Panc1 (cell line): ENCODE results near the gene TOP2A. TPM values are rescaled to one million over a fixed set of nuclear protein-coding genes. Genes with fewer than 3 reads are reported as not detected.

Experiments used
- ATAC-seq: fragments of 200-7000 bp; cut with Tn5 transposase; 2 replicates; pipeline ENCODE4 v1.9.1; 2020; ENCODE audit warnings: mild to moderate bottlenecking, moderate library complexity
- BruUV-seq: library from RNA; stranded (reverse); fragments of 400-500 nt; replicated peaks from 2 replicates; lab custom pipeline; 2021; lab: Mats Ljungman, UMichigan
- CTCF ChIA-PET: fragments of 300-600 bp; sonication (Branson Sonifier 250); formaldehyde crosslinking; loops from one replicate; lab custom pipeline; 2022; ENCODE audit warnings: antibody characterized with exemption; lab: Charles Lee
- POLR2A ChIA-PET: fragments of 300-600 bp; sonication (Branson Sonifier 250); formaldehyde crosslinking; loops from one replicate; lab custom pipeline; 2022; ENCODE audit warnings: antibody characterized with exemption; lab: Charles Lee
- DNase-seq: peaks from one replicate; pipeline ENCODE4 v3.0.0-alpha.2; 2010; ENCODE audit warnings: low read depth, low spot score
- H3K27ac ChIP-seq: 2 replicates; pipeline ENCODE4 v1.5.1; 2011; ENCODE audit warnings: mild to moderate bottlenecking, low read length, inconsistent platforms
- H3K27me3 ChIP-seq: fragments of 200-500 bp; sonication (Bioruptor generic); 2 replicates; pipeline ENCODE4 v1.6.0; 2014; ENCODE audit warnings: low read length, inconsistent platforms; ENCODE audit not compliant: control insufficient read depth, insufficient read depth
- H3K36me3 ChIP-seq: fragments of 200-500 bp; sonication (Bioruptor generic); 2 replicates; pipeline ENCODE4 v1.5.1; 2014; ENCODE audit warnings: inconsistent platforms, mild to moderate bottlenecking, low read length, moderate library complexity; ENCODE audit not compliant: control insufficient read depth, insufficient read depth
- H3K4me1 ChIP-seq: 2 replicates; pipeline ENCODE4 v1.5.1; 2011; ENCODE audit warnings: inconsistent platforms, mild to moderate bottlenecking, low read length, moderate library complexity; ENCODE audit not compliant: control insufficient read depth, insufficient read depth
- H3K4me3 ChIP-seq, 2 experiments: 2 replicates each; pipeline ENCODE4 v1.5.1; 2011 to 2012; ENCODE audit warnings: low read depth in 2 of 2, low read length in 2 of 2, mild to moderate bottlenecking in 2 of 2, inconsistent platforms in 1 of 2, moderate library complexity in 1 of 2
- H3K9me3 ChIP-seq: fragments of 200-500 bp; sonication (Bioruptor generic); 2 replicates; pipeline ENCODE4 v1.5.1; 2014; ENCODE audit warnings: low read depth, mild to moderate bottlenecking, inconsistent platforms, low read length, moderate library complexity; ENCODE audit not compliant: control insufficient read depth, insufficient read depth
- POLR2AphosphoS5 ChIP-seq: IDR thresholded peaks from 2 replicates; pipeline ENCODE4 v1.6.1; 2012; ENCODE audit warnings: mild to moderate bottlenecking, low read depth, low read length, moderate library complexity
- SIN3A ChIP-seq: IDR thresholded peaks from 2 replicates; pipeline ENCODE4 v1.6.1; 2012; ENCODE audit warnings: low read depth, mild to moderate bottlenecking, low read length, moderate library complexity, borderline replicate concordance; ENCODE audit not compliant: insufficient read depth
- TCF7L2 ChIP-seq: IDR thresholded peaks from 2 replicates; pipeline ENCODE4 v1.6.1; 2011; ENCODE audit warnings: mild to moderate bottlenecking, low read depth, low read length, inconsistent platforms
- in situ Hi-C: cut with HindIII; loops from 2 replicates; pipeline ENCODE4 v1.10.0; 2016; ENCODE audit warnings: low sequenced_read_pairs, low pct_unique_long_range_greater_than_20kb
- intact Hi-C: fragments of 100-400 bp; cut with micrococcal nuclease; formaldehyde crosslinking; loops from one replicate; pipeline ENCODE4 v1.10.0; 2022; ENCODE audit not compliant: unreplicated experiment
- total RNA-seq: library from RNA; stranded (reverse); gene quantifications from one replicate; pipeline ENCODE4 v1.2.1, GENCODE V29; 2021; ENCODE audit not compliant: unreplicated experiment
- TF ChIP-seq, protein P1 (sequence below): fragments of 450-650 bp; IDR thresholded peaks from 2 replicates; pipeline ENCODE4 v1.5.1; 2017; ENCODE audit warnings: mild to moderate bottlenecking
- TF ChIP-seq, protein P2 (sequence below), 2 experiments: IDR thresholded peaks; 2 replicates each; pipeline ENCODE4 v1.6.1; 2011 to 2012; ENCODE audit warnings: low read depth in 2 of 2, control low read depth in 1 of 2, low read length in 1 of 2, mild to moderate bottlenecking in 1 of 2, moderate library complexity in 1 of 2; ENCODE audit not compliant: insufficient read depth in 1 of 2

TOP2A gene
- total RNA-seq, 1 experiment from 2014 or later, result 230 TPM

DNA sequence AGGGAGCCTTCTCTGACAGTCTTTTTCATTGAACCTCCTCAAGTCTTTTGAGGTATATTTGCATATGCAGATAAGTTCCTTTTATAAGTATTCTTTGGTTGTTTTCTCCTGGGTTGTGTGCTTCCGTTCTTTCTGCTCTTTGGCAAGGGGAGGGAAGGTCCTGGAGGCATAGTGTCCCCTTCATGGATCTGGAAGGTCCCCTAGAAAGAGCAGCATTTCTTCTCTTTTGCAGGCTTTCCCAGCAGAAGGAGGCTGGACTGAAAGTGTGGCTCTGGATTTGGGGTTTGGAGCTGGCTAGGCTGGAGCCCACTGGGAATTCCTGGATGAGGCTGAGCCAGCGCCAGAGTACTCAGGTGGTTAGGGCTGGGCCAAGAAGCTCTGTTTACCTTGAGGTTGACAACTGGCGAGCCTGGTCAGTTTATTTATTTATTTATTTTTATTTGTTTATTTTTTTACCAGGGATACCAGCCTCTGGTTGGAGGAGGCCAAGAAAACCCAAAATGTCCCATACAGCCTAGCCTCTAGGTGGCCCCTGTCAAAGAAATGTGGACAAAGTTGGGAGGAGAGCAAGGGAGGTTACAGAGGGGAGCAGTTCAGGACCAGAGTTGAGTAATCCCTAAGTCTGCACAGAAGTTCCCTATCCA, 5.4 kb upstream of the TOP2A start:
- H3K4me3 ChIP-seq, result no peak overlapping the region
- ChIA-PET CTCF (interaction anchor here (0.8 kb wide), 1 partner anchor 110 kb away, joined by 4 read pairs; no protein-coding TSS in a partner anchor), POLR2A (no interaction called here)
- H3K36me3 ChIP-seq, result no peaks in the 10 kb centered on the region
- no peaks in the 10 kb centered on the region for H3K9me3 ChIP-seq
- no peaks in the 10 kb centered on the region for H3K27me3 ChIP-seq
- BruUV-seq, result no TSS peak
- no peak for TF ChIP-seq SIN3A
- no peak for TF ChIP-seq POLR2AphosphoS5
- TF ChIP-seq, protein P1, sequence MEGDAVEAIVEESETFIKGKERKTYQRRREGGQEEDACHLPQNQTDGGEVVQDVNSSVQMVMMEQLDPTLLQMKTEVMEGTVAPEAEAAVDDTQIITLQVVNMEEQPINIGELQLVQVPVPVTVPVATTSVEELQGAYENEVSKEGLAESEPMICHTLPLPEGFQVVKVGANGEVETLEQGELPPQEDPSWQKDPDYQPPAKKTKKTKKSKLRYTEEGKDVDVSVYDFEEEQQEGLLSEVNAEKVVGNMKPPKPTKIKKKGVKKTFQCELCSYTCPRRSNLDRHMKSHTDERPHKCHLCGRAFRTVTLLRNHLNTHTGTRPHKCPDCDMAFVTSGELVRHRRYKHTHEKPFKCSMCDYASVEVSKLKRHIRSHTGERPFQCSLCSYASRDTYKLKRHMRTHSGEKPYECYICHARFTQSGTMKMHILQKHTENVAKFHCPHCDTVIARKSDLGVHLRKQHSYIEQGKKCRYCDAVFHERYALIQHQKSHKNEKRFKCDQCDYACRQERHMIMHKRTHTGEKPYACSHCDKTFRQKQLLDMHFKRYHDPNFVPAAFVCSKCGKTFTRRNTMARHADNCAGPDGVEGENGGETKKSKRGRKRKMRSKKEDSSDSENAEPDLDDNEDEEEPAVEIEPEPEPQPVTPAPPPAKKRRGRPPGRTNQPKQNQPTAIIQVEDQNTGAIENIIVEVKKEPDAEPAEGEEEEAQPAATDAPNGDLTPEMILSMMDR, result no peak; the same call in 1 of the 2 replicates
- TF ChIP-seq TCF7L2, result no peak
- TF ChIP-seq, protein P2, sequence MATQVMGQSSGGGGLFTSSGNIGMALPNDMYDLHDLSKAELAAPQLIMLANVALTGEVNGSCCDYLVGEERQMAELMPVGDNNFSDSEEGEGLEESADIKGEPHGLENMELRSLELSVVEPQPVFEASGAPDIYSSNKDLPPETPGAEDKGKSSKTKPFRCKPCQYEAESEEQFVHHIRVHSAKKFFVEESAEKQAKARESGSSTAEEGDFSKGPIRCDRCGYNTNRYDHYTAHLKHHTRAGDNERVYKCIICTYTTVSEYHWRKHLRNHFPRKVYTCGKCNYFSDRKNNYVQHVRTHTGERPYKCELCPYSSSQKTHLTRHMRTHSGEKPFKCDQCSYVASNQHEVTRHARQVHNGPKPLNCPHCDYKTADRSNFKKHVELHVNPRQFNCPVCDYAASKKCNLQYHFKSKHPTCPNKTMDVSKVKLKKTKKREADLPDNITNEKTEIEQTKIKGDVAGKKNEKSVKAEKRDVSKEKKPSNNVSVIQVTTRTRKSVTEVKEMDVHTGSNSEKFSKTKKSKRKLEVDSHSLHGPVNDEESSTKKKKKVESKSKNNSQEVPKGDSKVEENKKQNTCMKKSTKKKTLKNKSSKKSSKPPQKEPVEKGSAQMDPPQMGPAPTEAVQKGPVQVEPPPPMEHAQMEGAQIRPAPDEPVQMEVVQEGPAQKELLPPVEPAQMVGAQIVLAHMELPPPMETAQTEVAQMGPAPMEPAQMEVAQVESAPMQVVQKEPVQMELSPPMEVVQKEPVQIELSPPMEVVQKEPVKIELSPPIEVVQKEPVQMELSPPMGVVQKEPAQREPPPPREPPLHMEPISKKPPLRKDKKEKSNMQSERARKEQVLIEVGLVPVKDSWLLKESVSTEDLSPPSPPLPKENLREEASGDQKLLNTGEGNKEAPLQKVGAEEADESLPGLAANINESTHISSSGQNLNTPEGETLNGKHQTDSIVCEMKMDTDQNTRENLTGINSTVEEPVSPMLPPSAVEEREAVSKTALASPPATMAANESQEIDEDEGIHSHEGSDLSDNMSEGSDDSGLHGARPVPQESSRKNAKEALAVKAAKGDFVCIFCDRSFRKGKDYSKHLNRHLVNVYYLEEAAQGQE (IDR thresholded peaks at IDR 0.05; ENCODE audit: insufficient read depth in 1 of 2, low read depth in 2 of 2, low read length in 1 of 2), result no peak
- no peak overlapping the region for H3K27ac ChIP-seq
- no peak for DNase-seq
- peaks cover 7% of the 10 kb centered on the region for H3K4me1 ChIP-seq
- intact Hi-C loops, result no loop called here
- in situ Hi-C loops, result no loop called here
- peak; percentile 68 for ATAC-seq

DNA sequence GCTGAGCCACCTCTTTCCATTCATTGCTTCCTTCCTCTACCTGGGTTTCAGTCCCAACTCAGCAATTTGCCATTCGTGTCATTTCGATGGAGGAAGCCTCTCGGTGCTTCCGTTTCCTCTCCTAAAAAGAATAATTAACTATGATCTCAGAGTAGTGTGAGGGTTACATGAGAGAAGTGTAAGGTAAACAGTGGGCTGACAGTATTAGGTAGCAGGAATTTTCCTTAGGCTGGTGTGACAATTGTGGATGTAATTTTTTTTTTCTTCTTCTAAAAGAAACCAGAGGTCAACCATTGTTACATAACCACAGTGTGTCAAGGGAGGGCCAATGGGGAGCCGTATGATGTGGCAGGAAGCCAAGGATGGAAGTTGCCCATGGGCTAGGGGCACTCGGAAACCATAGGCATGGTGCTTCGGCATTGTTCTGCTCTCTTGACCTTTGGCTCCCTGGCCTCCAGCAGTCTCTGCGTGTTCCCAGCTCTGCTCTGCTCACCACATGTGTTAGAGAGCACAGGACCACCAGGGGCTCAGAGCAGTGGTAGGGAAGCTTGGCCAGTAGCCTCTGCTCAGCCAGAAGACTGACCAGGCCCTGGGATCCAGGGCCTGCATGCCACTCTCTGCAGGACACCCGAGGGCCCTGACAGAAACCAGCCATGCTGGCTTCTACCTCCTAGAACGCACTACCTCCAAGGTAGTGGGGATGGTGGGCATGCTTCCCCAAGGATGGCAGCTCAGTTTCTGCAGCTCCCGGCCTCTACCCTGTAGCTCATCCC, 2.0 kb upstream of the TOP2A start:
- H3K27ac ChIP-seq, result no peak overlapping the region
- in situ Hi-C loops, result no loop called here
- intact Hi-C loops, result loop anchor here (10.0 kb wide), 1 partner anchor 115 kb away; the partner anchor contains the start of gene RARA
- TF ChIP-seq SIN3A (no peak), POLR2AphosphoS5 (no peak)
- H3K9me3 ChIP-seq, result no peaks in the 10 kb centered on the region
- peaks cover 17% of the 10 kb centered on the region for H3K36me3 ChIP-seq
- ChIA-PET CTCF (interaction anchor here (0.7 kb wide), 1 partner anchor 97 kb away, joined by 3 read pairs; no protein-coding TSS in a partner anchor), POLR2A (interaction anchor here (0.9 kb wide), 1 partner anchor 9 kb away, joined by 3 read pairs; no protein-coding TSS in a partner anchor)
- DNase-seq (no peak), ATAC-seq (no peak)
- H3K4me3 ChIP-seq, result no peak overlapping the region
- BruUV-seq, result no TSS peak
- no peaks in the 10 kb centered on the region for H3K27me3 ChIP-seq
- peaks cover 18% of the 10 kb centered on the region for H3K4me1 ChIP-seq
